ENCODE results near the gene CCDC97.

The CCDC97 gene

GRCh38 chr19:41320185-41320518 is 10.2 kb downstream of the CCDC97 start:
- no peak for DNase-seq (ENCODE audit: low read depth)

- DNase-seq (ENCODE audit: low read depth), result no peak
These were observed 10.6 kb downstream of the CCDC97 start for GRCh38 chr19:41320568-41320967.

- no peak for DNase-seq (ENCODE audit: low read depth)
These were observed 11.2 kb downstream of the CCDC97 start for GRCh38 chr19:41321204-41321599.

- no peak for DNase-seq (ENCODE audit: low read depth)
These were observed 11.8 kb downstream of the CCDC97 start for GRCh38 chr19:41321600-41322270.

GRCh38 chr19:41322451-41322850 is 12.5 kb downstream of the CCDC97 start:
- no peak for DNase-seq (ENCODE audit: low read depth)

GRCh38 chr19:41323023-41323422 is 13.1 kb downstream of the CCDC97 start:
- DNase-seq (ENCODE audit: low read depth), result no peak

GRCh38 chr19:41323430-41324125 is 13.6 kb downstream of the CCDC97 start:
- DNase-seq (ENCODE audit: low read depth), result peak; percentile 88

- DNase-seq (ENCODE audit: low read depth), result no peak
These were observed 14.3 kb downstream of the CCDC97 start for GRCh38 chr19:41324231-41324702.

- DNase-seq (ENCODE audit: low read depth), result peak; percentile 44
These were observed 15.1 kb downstream of the CCDC97 start for GRCh38 chr19:41324921-41325639.

- DNase-seq (ENCODE audit: low read depth), result no peak
These were observed 15.6 kb downstream of the CCDC97 start for GRCh38 chr19:41325640-41325946.

- DNase-seq (ENCODE audit: low read depth), result no peak
These were observed 16.2 kb downstream of the CCDC97 start for GRCh38 chr19:41325947-41326706.

GRCh38 chr19:41327076-41327575 is 17.2 kb downstream of the CCDC97 start:
- no peak for DNase-seq (ENCODE audit: low read depth)

GRCh38 chr19:41327576-41328156 is 17.7 kb downstream of the CCDC97 start:
- no peak for DNase-seq (ENCODE audit: low read depth)

- no peak for DNase-seq (ENCODE audit: low read depth)
These were observed 18.3 kb downstream of the CCDC97 start for GRCh38 chr19:41328157-41328841.

GRCh38 chr19:41328842-41329225 is 18.9 kb downstream of the CCDC97 start:
- DNase-seq (ENCODE audit: low read depth), result no peak

- DNase-seq (ENCODE audit: low read depth), result no peak
These were observed 20.5 kb downstream of the CCDC97 start for GRCh38 chr19:41330481-41330880.

- no peak for DNase-seq (ENCODE audit: low read depth)
These were observed 21.1 kb downstream of the CCDC97 start for GRCh38 chr19:41330946-41331678.

GRCh38 chr19:41332000-41332399 is 22.0 kb downstream of the CCDC97 start:
- no peak for DNase-seq (ENCODE audit: low read depth)

GRCh38 chr19:41332468-41332867 is 22.5 kb downstream of the CCDC97 start:
- DNase-seq (ENCODE audit: low read depth), result no peak

GRCh38 chr19:41334793-41335192 is 24.8 kb downstream of the CCDC97 start:
- DNase-seq (ENCODE audit: low read depth), result no peak

GRCh38 chr19:41335467-41335866 is 25.5 kb downstream of the CCDC97 start:
- no peak for DNase-seq (ENCODE audit: low read depth)

All from fibroblast of the conjunctiva (primary cell).